Islet precursor cell (in vitro differentiated cells): ENCODE data around the gene HSPBAP1.

Experiments
- DNase-seq: peaks from one replicate; pipeline ENCODE4 v3.0.0-alpha.2; 2018

The HSPBAP1 gene

GRCh38 chr3:122793568-122794416 lies at the start of gene HSPBAP1:
Gene HSPBAP1 (minus strand): TSS chr3:122793831. CDS start chr3:122793680, 151 bp downstream.
- peak; percentile 96 for DNase-seq

GRCh38 chr3:122835590-122835989 lies 42.0 kb upstream of the HSPBAP1 start:
- no peak for DNase-seq

- no peak for DNase-seq
Measured at GRCh38 chr3:122828281-122828680, 34.6 kb upstream of the HSPBAP1 start.

GRCh38 chr3:122826278-122826677 lies 32.6 kb upstream of the HSPBAP1 start:
- no peak for DNase-seq

- DNase-seq, result no peak
Measured at GRCh38 chr3:122825460-122825859, 31.8 kb upstream of the HSPBAP1 start.

GRCh38 chr3:122824465-122825381 lies 31.1 kb upstream of the HSPBAP1 start:
- no peak for DNase-seq

GRCh38 chr3:122816587-122816986 lies 23.0 kb upstream of the HSPBAP1 start:
- DNase-seq, result no peak

GRCh38 chr3:122810734-122811133 lies 17.1 kb upstream of the HSPBAP1 start:
- DNase-seq, result no peak

- no peak for DNase-seq
Measured at GRCh38 chr3:122803977-122804376, 10.3 kb upstream of the HSPBAP1 start.

GRCh38 chr3:122802323-122802722 lies 8.7 kb upstream of the HSPBAP1 start:
- no peak for DNase-seq

- DNase-seq, result no peak
Measured at GRCh38 chr3:122800706-122801237, 7.1 kb upstream of the HSPBAP1 start.

GRCh38 chr3:122800031-122800430 lies 6.4 kb upstream of the HSPBAP1 start:
- DNase-seq, result no peak

GRCh38 chr3:122799322-122799721 lies 5.7 kb upstream of the HSPBAP1 start:
- DNase-seq, result peak; percentile 74

- no peak for DNase-seq
Measured at GRCh38 chr3:122797291-122797690, 3.7 kb upstream of the HSPBAP1 start.

- no peak for DNase-seq
Measured at GRCh38 chr3:122795674-122796195, 2.1 kb upstream of the HSPBAP1 start.

GRCh38 chr3:122794779-122795673 lies 1.4 kb upstream of the HSPBAP1 start, which contains the start of gene SLC49A4:
Gene SLC49A4 (plus strand): TSS chr3:122795069. CDS start chr3:122795193, 124 bp downstream.
- DNase-seq, result peak; percentile 96

GRCh38 chr3:122794483-122794778 lies 800 bp upstream of the HSPBAP1 start:
- no peak for DNase-seq

- peak; percentile 57 for DNase-seq
Measured at GRCh38 chr3:122789585-122790273, 3.9 kb downstream of the HSPBAP1 start.

- DNase-seq, result no peak
Measured at GRCh38 chr3:122787872-122788271, 5.8 kb downstream of the HSPBAP1 start.

- no peak for DNase-seq
Measured at GRCh38 chr3:122786066-122786465, 7.6 kb downstream of the HSPBAP1 start.

- no peak for DNase-seq
Measured at GRCh38 chr3:122785231-122785630, 8.4 kb downstream of the HSPBAP1 start.

- no peak for DNase-seq
Measured at GRCh38 chr3:122784436-122784835, 9.2 kb downstream of the HSPBAP1 start.
